Epithelial cell of prostate (primary cell): ENCODE results near the gene ACSL1.
A peak's percentile ranks its signal among the peaks of the same experiment; 100 is the strongest.

Experiments used
- DNase-seq: peaks from one replicate; pipeline ENCODE4 v3.0.0-alpha.2; 2011; ENCODE audit warnings: low read depth, low spot score
- H3K27ac ChIP-seq: fragments of 450-650 bp; 2 replicates; pipeline ENCODE4 v1.5.1; 2017; ENCODE audit warnings: mild to moderate bottlenecking

Gene ACSL1

DNA sequence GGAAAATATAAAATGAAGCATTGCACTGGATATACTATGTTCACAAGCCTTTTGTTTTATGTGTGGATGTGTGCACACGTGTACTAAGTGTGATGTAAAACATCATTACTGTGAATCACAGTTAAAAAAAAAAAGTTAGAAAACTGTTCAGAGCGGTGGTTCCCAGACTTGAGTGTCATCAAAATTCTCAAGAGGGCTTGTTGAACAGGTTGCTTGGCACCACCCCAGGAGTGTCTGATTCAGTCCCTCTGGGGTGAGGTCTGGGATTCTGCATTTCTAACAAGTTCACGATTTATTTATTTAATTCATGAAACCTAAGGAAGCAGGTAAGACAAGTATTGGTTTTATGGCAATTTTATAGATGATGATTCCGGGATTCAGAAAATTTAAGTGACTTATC is 93.6 kb downstream of the ACSL1 start:
- DNase-seq = peak; percentile 87
- H3K27ac ChIP-seq = peak overlapping the region; percentile 72

DNA sequence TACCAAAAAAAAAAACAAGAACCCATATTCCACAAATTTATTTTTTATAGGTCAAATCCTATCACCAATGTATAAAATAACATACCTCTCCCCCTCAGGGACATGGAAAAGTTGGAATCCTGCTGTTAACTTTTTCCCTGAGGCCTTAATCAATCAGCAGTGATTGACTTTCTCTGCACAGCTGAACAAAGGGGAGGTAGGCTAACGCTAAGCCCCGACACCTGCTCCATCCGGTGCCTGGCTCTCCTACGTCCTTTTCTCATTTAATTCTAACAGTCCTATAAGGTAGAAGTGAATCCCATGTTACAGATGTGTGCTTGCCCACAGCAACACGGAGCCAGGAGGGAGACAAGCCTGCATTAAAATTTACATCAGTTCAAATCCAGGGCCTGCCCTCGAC is 94.7 kb downstream of the ACSL1 start:
- no peak for DNase-seq
- no peak overlapping the region for H3K27ac ChIP-seq

DNA sequence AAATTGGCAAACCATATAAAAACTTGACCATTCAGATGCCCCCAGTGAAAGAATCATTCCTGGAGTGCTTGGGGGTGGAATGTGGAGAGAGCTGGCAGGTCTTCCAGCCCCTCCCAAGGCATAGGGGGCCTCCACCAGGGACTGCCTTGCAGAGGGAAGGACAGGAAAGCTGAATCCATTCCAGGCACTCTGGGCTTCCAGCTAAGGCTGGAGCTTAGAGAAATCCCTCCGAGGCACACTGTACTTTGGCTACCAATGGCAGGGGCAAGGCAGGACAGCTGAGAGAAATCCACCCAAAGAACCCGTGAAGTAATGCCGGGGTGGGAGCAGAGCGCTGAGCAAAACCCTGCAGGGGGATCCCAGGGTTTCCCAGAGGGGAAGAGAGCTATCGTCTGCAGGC is 95.8 kb downstream of the ACSL1 start:
- no peak for DNase-seq
- peak overlapping the region; percentile 43 for H3K27ac ChIP-seq

DNA sequence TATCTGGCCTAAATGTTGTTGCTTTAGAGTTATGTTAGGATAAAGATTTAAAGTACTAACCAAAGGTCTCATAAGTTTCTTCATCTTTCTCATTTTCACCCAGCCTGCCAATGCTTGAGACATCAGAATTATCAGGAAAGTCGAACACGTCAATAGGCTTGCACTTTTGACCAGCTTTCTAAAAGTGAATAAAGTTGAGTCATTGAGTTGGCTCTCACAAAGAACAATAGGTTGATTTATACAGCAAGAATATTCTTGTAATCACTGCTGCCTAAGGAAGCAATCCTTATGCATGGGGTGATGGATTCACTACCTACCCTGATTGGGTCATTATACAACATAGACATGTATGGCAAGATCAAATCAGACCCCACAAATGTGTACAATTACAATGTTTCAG is 96.9 kb downstream of the ACSL1 start:
- H3K27ac ChIP-seq = peak overlapping the region; percentile 43
- DNase-seq = no peak

DNA sequence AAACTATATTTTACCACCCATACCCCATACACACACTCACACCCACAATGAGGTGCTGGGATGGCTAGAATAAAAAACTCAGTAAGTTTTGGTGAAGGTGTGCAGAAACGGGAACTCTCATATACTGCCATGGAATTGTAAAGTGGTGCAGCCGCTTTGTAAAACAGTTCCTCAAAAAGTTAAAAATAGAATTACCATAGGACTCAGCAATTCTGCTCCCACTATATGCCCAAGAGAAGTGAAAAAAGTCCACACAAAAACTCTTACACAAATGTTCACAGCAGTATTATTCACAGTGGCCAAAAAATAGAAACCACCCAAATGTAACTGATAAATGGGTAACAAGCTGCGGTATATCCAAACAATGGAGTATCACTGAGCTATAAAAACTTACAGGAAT is 98.3 kb downstream of the ACSL1 start:
- H3K27ac ChIP-seq = no peak overlapping the region
- no peak for DNase-seq

DNA sequence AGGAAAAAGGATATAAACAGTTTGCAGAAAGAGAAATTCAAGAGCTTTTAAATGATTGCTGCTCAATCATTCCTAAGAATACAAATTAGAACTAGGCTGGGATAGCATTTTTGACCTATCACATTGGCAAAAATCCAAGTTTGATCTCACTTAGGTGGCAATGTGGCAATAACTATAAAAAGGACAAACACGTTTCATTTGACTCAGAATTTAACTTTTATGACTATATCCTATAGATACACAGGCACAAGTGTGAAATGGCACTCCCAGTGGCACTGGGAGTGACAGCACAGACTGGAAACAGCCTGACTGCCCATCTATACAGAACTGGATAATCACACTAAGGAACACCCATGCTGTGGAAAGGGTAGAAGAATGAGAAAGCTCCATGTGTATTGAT is 103.0 kb downstream of the ACSL1 start:
- no peak for DNase-seq
- no peak overlapping the region for H3K27ac ChIP-seq

DNA sequence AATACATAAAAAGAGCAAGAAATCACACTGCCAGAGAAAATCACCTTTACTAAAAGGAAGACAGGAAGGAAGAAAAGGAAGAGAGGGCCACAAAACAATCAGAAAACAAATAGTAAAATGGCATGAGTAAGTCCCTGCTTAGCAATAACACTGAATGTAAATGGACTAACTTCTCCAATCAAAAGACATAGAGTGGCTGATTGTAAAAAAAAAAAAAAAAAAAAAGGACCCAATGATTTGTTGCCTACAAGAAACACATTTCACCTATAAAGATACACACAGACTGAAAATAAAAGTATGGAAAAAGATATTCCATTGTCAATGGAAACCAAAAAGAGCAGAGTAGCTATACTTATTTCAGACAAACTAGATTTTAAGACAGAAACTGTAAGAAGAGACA is 104.5 kb downstream of the ACSL1 start:
- H3K27ac ChIP-seq = no peak overlapping the region
- DNase-seq = no peak

DNA sequence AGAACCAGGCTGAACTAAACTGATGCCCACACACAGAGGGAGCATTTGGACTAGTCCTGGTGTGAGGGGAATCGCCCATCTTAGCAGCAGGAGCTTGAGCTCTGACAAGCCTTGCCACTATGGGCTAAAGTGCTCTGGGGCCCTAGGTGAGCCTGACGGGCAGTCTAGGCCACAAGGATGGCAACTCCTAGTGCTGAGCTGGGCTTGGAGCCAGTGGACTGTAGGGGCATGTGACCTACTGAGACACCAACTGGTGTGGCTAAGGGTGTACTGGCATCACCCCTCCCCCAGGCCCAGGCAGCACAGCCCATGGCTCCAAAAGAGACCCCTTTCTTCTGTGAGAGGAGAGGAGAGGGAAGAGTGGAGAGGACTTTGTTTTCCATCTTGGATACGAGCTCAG is 106.4 kb downstream of the ACSL1 start:
- no peak for DNase-seq
- no peak overlapping the region for H3K27ac ChIP-seq

DNA sequence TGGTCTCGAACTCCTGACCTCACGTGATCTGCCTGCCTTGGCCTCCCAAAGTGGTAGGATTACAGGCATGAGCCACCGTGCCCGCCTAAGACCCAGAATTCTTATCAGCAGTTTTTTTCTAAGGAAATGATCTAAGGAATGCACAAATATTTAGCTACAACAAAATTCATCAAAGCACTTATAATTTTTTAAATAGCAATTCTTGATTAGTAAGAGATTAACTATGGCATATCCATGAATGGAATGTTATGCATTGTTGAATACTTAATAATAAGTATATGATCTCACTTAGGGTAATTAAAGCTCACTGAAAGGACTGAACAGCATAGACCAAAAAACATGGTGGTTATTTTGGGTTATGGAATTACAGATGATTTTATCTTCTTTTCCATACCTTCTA is 110.2 kb downstream of the ACSL1 start:
- DNase-seq = no peak
- H3K27ac ChIP-seq = no peak overlapping the region

DNA sequence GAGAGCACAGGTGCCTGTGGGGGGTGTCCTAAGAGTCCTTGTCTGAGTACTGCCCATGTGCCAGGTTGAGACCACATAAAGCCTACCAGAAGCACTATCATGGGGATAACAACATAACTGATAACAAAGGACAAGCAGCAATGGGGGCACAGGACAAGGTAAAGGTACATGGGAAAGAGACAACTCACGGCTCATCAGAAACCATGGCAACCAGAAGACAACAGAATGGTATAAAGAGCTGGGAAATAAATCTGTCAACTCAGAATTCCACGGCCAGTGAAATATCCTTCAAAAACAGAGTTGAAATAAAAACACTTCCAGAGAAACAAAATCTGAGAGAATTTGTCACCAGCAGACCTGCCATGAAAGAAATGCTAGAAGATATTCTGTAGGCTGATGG is 111.9 kb downstream of the ACSL1 start:
- no peak for DNase-seq

DNA sequence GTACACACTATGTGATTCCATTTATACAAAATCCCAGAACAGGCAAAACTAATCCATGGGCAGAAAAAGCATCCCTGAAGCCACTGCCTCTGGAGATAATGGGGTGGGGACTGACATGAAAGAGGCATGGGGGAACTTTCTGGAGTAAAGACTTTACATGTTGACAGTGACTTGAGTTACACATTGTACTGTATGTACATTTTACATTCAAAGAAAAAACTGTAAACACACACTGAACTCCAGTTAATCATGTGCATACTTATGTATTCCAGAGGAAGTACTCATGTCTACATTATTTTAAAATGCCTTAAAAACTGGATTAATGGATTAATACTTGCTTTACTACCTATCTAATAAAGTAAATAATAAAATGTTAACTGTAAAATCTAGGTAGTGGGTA is 113.4 kb downstream of the ACSL1 start:
- H3K27ac ChIP-seq = no peak overlapping the region
- no peak for DNase-seq

More for the DNA sequence above, 111.9 kb downstream of the ACSL1 start:
- H3K27ac ChIP-seq = no peak overlapping the region

DNA sequence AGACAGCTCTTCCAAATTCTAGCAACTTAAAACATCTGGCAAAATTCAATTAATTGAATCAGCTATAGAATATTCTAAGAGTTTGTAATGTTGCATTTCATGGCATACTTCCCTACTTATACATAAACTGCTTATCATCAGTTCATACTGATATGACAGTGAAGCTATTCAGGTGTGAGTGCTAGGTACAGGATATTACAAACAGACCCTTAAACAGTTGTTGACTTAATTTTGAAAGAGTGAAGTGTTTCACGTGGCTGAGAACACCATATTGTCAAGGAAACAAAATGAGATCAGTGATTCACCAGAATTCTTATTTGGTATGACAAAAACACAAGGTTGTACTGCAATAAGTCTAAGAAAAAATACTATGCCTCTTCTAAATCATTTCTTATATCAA is 119.3 kb downstream of the ACSL1 start:
- no peak overlapping the region for H3K27ac ChIP-seq
- DNase-seq = no peak

DNA sequence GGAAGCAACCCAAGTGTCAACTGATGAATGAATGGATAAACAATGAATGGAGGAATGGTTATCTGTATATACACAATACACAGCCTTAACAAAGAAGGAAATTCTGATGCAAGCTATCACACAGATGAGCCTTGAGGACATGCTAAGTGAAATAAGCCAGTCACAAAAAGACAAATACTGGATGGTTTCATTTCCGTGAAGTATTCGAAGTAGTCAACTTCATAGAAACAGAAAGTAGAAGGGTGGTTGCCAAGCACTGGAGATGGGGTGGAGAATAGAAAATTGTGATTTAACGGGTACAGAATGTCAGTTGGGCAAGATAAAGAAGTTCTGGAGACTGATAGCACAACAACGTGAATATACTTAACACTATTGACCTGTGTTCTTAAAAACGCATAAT is 120.1 kb downstream of the ACSL1 start:
- no peak overlapping the region for H3K27ac ChIP-seq
- DNase-seq = no peak
